Bone marrow (tissue), 2 donors: Measurements from ENCODE around the gene PDE6G.
A peak's percentile ranks its signal among the peaks of the same experiment; 100 is the strongest.

Experiments used
- DNase-seq, 2 donors: peaks; one replicate each; lab custom pipeline; 2025; lab: John Stamatoyannopoulos, UW

The PDE6G gene

DNA sequence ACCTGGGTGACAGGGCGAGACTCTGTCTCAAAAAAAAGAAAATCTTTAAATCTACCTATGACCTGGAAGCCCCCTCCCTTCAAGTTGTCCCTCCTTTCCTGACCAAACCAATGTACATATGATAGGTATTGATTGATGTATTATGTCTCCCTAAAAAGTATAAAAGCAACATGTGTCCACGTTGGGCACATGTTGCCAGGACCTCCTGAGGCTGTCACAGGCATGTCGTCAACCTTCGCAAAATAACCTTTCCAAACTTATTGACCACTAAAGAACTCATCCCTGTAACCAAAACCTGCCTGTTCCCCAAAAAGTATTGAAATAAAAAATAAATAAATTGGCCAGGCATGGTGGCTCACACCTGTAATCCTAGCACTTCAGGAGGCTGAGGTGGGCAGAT lies 5.7 kb upstream of the PDE6G start:
- DNase-seq = no peak

- no peak for DNase-seq
These were observed 4.1 kb upstream of the PDE6G start for GRCh38 chr17:81660441-81660840.

DNA sequence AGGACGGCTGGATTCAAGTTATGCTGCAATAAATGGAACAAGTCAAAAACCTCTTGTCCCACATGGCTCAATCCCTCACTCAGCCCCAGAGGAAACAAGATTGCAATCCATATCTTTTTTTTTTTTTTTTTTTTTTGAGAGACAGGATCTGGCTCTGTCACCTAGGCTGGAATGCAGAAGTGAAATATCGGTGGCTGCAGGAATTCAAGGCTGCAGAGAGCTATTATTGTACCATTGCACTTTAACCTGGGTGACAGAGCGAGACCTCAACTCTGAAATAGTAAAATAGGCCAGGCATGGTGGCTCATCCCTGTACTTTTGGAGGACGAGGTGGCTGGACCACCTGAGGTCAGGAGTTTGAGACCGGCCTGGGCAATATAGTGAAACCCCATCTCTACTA lies 2.7 kb upstream of the PDE6G start:
- DNase-seq = no peak

- DNase-seq = no peak
These were observed 493 bp upstream of the PDE6G start for GRCh38 chr17:81656835-81657234.

GRCh38 chr17:81655378-81656117 lies 794 bp downstream of the PDE6G start:
- no peak for DNase-seq

GRCh38 chr17:81652906-81653771 lies 3.2 kb downstream of the PDE6G start:
- DNase-seq = no peak

DNA sequence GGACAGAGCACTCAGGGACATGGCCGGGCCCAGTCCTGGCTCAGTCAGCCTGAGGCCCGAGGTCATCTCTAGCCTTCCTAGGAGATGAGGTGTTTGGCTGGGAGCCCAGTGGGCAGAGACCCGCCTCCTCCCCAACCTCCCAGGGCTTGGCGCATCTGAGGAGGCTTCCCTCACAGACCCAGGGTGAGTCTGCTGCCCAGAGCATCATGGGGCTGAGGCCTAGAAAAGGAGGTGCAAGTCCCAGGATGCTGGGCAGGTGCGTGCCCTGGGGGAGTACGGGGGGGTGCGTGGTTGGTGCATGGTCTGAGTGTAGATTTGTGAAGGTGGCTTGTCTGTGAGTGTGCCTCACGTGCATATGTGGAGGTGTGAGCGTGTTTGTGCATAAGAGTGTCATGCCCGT lies 4.7 kb downstream of the PDE6G start:
- no peak for DNase-seq

DNA sequence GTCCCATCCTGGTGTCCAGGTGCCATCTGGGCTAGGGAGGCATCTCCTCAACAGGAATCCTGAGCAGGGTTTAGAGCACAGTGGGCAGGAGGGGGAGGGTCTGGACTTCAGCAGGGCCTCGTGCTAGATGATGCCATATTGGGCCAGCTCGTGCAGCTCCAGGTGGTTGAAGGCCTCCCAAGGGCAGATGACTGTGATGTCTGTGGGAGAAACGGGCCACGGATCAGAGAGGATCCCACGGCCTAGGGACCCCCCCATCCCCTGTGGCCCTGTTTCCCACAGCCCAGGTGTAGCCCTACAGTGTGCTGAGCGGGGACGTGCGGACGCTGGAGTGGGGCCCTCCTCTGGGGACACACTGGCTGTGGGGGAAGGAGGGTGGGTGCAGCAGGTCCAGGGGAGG lies 5.4 kb downstream of the PDE6G start:
- no peak for DNase-seq

- DNase-seq = no peak
These were observed 7.6 kb downstream of the PDE6G start for GRCh38 chr17:81648707-81649085.

- DNase-seq = no peak
These were observed 8.2 kb downstream of the PDE6G start for GRCh38 chr17:81648013-81648706.

DNA sequence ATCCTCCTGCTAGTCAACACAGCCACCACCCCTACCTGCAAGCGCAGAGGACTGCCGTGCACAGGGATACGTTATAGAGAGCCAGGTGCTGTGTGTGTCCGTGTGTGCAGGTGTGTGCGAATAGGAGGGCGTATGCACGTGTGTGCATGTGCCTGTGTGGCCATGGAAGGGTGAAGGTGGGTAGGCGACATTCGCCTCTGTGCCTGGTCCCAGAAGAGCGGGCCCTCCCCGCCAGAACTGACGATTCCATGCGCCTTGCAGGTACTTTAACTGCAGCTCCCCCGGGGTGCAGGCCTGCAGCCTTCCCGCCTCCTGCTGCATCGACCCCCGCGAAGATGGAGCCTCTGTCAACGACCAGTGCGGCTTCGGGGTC lies 8.7 kb downstream of the PDE6G start:
- DNase-seq = no peak

- no peak for DNase-seq
These were observed 9.3 kb downstream of the PDE6G start for GRCh38 chr17:81646869-81647600.

- no peak for DNase-seq
These were observed 11.1 kb downstream of the PDE6G start for GRCh38 chr17:81644976-81645952.

DNA sequence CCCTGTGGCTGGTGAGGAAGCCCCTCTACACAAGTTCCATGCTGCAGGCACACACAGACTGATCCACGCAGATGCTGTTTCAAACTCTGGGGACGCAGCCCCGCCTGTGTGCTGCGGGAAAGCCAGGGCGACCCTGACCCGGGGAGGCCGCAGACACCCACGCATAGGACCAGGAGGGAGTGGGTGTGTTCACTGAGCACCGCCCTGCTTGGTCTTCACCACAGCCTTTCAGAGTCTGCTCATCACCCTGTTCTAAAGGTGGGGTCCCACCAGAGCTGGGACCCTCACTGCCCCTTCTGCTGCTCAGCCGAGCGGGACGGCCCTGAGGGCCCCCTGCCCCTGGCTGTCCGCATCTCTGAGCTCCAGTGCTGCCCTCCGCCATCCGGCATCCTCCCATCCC lies 11.8 kb downstream of the PDE6G start:
- DNase-seq = no peak

GRCh38 chr17:81641825-81642489 lies 14.4 kb downstream of the PDE6G start:
- no peak for DNase-seq

DNA sequence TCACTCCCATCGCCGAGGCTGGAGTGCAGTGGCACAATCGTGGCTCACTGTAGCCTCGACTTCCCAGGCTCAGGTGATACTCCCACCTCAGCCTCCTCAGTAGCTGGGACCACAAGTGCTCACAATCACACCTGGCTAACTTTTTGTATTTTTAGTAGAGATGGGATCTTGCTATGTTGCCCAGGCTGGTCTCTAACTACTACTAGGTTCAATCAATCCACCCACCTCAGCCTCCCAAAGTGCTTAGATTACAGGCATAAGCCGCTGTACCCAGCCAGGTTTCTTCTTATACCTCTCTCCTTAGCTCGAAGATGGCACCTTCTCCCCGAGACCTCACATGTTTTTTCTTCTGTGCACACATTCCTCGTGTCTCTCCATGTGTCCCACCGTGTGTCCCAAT lies 16.3 kb downstream of the PDE6G start:
- no peak for DNase-seq

GRCh38 chr17:81638683-81639082 lies 17.7 kb downstream of the PDE6G start:
- DNase-seq = no peak

DNA sequence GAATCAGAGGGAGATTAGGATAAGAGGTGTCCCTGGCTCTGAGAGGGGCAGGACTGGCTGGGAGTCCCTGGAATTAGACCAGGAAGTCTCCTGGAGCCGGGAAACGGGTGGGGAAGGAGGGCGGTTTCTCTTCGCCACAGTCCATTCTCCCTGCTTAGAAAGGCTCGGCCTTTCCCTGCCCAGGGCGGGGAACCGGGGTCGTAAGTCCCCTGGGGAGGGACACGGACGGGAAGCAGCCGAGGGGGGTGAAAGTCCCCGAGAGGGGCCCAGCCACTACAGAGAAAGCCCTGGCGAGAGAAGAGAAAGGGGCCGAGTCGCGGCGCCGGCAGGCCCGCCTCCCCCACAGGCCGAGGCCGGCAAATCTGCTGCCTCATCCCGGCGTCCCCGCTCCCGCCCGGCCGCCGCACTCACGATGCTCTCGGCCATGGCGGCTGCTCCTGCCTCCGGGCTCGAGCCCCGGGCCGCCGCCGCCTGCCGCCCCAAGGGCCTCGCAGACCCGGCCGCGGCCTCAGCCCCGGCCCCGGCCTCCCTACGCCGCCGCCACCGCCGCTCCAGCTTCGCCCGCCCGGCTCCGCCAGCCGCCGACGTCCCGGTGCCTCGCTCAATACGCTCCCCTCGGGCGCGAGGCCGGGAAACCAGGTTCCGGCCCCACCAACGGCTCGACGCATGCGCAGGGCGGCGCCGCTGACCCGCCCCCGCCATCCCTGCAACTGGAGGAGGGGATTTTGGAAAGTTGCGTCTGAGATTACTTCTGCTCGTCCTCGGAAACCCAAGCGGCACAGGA lies 19.6 kb downstream of the PDE6G start, which contains the start of the genes NPLOC4 and TSPAN10:
TSS of gene NPLOC4 (minus strand) at position 608 of the 784 bp plus-strand sequence. CDS start at position 426, 182 bp downstream.
TSS of gene TSPAN10 (plus strand) at position 692 of the 784 bp plus-strand sequence. CDS start 5,217 bp downstream, outside the sequence.
- DNase-seq = peak; percentile 53 to 84

- no peak for DNase-seq
These were observed 20.3 kb downstream of the PDE6G start for GRCh38 chr17:81635973-81636504.
